ENCODE results near the gene KRTAP5-8.
"Not testable (repeated sequence)": the region's sequence is repeated elsewhere in the genome, so short reads cannot be mapped to it uniquely, and the experiment has no call there.

GRCh38 chr11:71579513-71579912, 41.7 kb downstream of the KRTAP5-8 start:
- TF ChIP-seq CTCF (IDR thresholded peaks at IDR 0.05; ENCODE audit: poor library complexity); EZH2 (IDR thresholded peaks at IDR 0.05; ENCODE audit: borderline replicate concordance); EZH2phosphoT487 (IDR thresholded peaks at IDR 0.05; ENCODE audit: low read depth, severe bottlenecking, unreplicated experiment): not testable (repeated sequence)
